Esophagus muscularis mucosa (tissue), 4 donors: Measurements from ENCODE around the gene CEP89. TPM values are rescaled to one million over a fixed set of nuclear protein-coding genes. Genes with fewer than 3 reads are reported as not detected.

ENCODE experiments used
- DNase-seq: peaks from one replicate; pipeline ENCODE4 v3.0.0-alpha.2; 2017; ENCODE audit errors: extremely low spot score
- H3K27ac ChIP-seq, 4 donors: fragments of 200-600 bp; sonication (generic); replicated peaks in 1 of 4; 1 replicate in 3 of 4; 2 replicates in 1 of 4; pipeline ENCODE4 v1.5.1; 2016 to 2019; ENCODE audit warnings: mild to moderate bottlenecking in 1 of 4
- H3K27me3 ChIP-seq, 4 donors: fragments of 200-600 bp; sonication (generic); one replicate each; pipeline versions ENCODE4 v1.5.1 to v1.6.0; 2016 to 2019
- H3K36me3 ChIP-seq, 4 donors: fragments of 200-600 bp; sonication (generic); one replicate each; pipeline ENCODE4 v1.5.1; 2016 to 2019
- H3K4me1 ChIP-seq, 4 donors: fragments of 200-600 bp; sonication (generic); one replicate each; pipeline ENCODE4 v1.5.1; 2016 to 2019
- H3K4me3 ChIP-seq, 4 donors: fragments of 200-600 bp; sonication (generic); 1 replicate in 2 of 4; 2 replicates in 2 of 4; pipeline ENCODE4 v1.5.1; 2016 to 2019; ENCODE audit warnings: mild to moderate bottlenecking in 4 of 4, moderate library complexity in 1 of 4
- H3K9me3 ChIP-seq, 4 donors: fragments of 200-600 bp; sonication (generic); 1 replicate in 3 of 4; 2 replicates in 1 of 4; pipeline ENCODE4 v1.5.1; 2016 to 2019
- EP300 ChIP-seq: sonication (generic); formaldehyde crosslinking; IDR thresholded peaks from one replicate; pipeline ENCODE4 v1.6.1; 2017; ENCODE audit warnings: antibody characterized with exemption
- POLR2A ChIP-seq: fragments of 450-650 bp; IDR thresholded peaks from one replicate; pipeline ENCODE4 v1.6.1; 2017; ENCODE audit warnings: antibody characterized with exemption, moderate library complexity, mild to moderate bottlenecking, low read depth
- POLR2AphosphoS5 ChIP-seq, 2 donors: sonication (generic); formaldehyde crosslinking; IDR thresholded peaks; one replicate each; pipeline ENCODE4 v1.6.1; 2017; ENCODE audit warnings: antibody characterized with exemption in 2 of 2
- WGBS: methylation state at CpG from one replicate; pipeline ENCODE4 v1.1.5; 2018; 5-methylcytosine and 5-hydroxymethylcytosine counted together
- intact Hi-C: fragments of 100-400 bp; cut with DNase I; formaldehyde crosslinking; loops from one replicate; pipeline ENCODE4 v1.15.1; 2023
- total RNA-seq, 4 donors: library from RNA; depleted of rRNA; stranded (reverse); fragments of >200 nt; gene quantifications; one replicate each; pipeline versions ENCODE4 v1.1.0 to v1.2.1, GENCODE V29; 2016
- TF ChIP-seq, protein P1 (sequence below), 3 experiments: fragments of 200-600 bp in 2 of 3; fragments of 450-650 bp in 1 of 3; sonication (generic) in 2 of 3; IDR thresholded peaks; one replicate each; pipeline ENCODE4 v1.5.1; 2017 to 2019; ENCODE audit warnings: antibody characterized with exemption in 3 of 3, mild to moderate bottlenecking in 2 of 3, moderate library complexity in 1 of 3

The CEP89 gene
- total RNA-seq, 4 donors from 2014 or later, result 9.1 to 20.4 (median 18.4) TPM

DNA sequence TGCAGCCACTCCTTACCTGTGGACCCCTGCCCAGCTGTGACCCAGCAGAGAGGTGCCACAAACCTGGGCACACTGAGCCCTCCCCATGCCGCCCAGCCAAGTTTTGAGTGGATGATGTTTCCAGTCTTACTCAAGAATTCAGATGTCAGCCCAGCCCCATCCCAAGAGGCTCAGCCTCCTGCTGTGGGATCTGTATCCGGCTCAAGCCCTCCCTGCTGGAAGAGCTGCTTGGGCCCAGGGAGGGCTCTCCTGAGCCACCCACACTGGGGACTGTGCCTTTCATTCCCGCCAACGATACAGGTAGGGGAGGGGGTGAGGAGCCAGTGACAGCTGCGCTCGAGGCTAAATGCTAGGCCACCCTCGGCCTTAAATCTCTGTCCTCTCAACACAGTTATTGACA is 96.3 kb downstream of the CEP89 start:
- Histone ChIP-seq H3K36me3 (peaks cover 9 to 38% (median 23%) of the 10 kb centered on the region in 4 donors), H3K4me1 (no peaks in the 10 kb centered on the region), H3K27me3 (no peaks in the 10 kb centered on the region), H3K27ac (no peak overlapping the region), H3K4me3 (no peak overlapping the region), H3K9me3 (no peaks in the 10 kb centered on the region)
- no peak for TF ChIP-seq POLR2AphosphoS5 (IDR thresholded peaks at IDR 0.05)
- TF ChIP-seq, protein P1, sequence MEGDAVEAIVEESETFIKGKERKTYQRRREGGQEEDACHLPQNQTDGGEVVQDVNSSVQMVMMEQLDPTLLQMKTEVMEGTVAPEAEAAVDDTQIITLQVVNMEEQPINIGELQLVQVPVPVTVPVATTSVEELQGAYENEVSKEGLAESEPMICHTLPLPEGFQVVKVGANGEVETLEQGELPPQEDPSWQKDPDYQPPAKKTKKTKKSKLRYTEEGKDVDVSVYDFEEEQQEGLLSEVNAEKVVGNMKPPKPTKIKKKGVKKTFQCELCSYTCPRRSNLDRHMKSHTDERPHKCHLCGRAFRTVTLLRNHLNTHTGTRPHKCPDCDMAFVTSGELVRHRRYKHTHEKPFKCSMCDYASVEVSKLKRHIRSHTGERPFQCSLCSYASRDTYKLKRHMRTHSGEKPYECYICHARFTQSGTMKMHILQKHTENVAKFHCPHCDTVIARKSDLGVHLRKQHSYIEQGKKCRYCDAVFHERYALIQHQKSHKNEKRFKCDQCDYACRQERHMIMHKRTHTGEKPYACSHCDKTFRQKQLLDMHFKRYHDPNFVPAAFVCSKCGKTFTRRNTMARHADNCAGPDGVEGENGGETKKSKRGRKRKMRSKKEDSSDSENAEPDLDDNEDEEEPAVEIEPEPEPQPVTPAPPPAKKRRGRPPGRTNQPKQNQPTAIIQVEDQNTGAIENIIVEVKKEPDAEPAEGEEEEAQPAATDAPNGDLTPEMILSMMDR (IDR thresholded peaks at IDR 0.05), result no peak
- no peak for TF ChIP-seq POLR2A
- no peak for TF ChIP-seq EP300
- DNase-seq, result no peak
- WGBS, result 52% methylated on average over 6 of the region's 7 CpGs
- intact Hi-C loops, result no loop called here

DNA sequence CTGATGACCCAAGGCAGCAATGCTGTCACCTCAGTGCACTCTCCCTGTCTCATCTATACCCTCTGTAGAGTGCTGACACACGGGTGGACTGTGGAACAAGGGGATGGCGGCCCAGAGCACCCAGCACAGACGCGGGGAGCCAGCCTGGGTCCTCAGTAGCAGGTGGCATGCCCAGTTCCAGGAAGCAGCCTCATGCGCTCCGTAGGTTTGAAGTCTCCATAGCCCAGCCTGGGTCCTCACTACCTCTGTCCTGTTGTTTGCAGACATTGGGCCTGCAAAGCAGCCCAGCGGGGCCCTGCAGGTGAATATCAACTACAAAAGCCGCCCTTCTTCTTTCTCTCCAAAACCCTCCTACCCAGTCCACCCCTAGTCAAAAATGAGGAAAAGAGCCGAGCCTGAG is 97.2 kb downstream of the CEP89 start:
- Histone ChIP-seq H3K27me3 (no peaks in the 10 kb centered on the region), H3K9me3 (no peaks in the 10 kb centered on the region), H3K36me3 (peaks cover 5 to 29% (median 16%) of the 10 kb centered on the region in 4 donors), H3K27ac (no peak overlapping the region), H3K4me1 (no peaks in the 10 kb centered on the region), H3K4me3 (no peak overlapping the region)
- no peak for DNase-seq
- TF ChIP-seq POLR2AphosphoS5 (IDR thresholded peaks at IDR 0.05) (no peak), POLR2A (no peak), EP300 (no peak)
- TF ChIP-seq, protein P1 (IDR thresholded peaks at IDR 0.05), result no peak
- intact Hi-C loops, result no loop called here
- WGBS, result 83% methylated on average over 8 of the region's 9 CpGs

DNA sequence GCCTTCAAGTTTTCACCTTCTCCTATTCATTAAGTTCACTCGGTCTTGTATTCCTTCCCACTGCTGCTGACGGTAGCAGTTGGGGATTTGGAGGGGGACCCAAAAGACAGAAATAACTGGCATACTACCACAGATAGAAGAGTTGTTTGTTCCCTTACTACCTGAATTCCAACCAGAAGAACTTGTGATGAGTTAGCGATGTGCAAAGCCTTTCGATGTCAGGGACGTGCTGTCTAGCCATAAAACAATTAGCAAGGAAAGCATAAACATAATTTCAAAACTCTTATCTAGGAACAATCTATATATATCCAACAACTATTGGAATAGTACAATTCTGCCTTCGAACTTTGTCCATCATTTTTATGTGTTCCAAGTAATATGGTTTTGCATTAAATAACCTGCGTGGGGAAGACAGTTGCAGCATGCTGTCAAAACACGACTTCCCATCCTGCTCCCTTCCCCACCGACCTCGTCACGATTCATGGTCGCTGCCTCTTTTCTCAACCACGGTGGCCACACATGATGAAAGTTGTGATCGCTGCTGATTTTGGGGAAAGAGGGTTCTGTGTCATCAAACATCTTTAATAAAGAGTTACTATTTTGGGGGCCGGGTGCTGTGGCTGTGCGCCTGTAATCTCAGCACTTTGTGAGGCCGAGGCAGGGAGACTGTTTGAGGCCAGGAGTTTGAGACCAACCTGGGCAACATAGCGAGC is 98.4 kb downstream of the CEP89 start:
- H3K36me3 ChIP-seq, result peaks cover 0 to 17% (median 5%) of the 10 kb centered on the region in 4 donors
- H3K9me3 ChIP-seq, result no peaks in the 10 kb centered on the region
- WGBS, result 82% methylated on average over 18 of the region's 18 CpGs
- TF ChIP-seq, protein P1 (IDR thresholded peaks at IDR 0.05), result no peak
- no peak for TF ChIP-seq POLR2A
- TF ChIP-seq POLR2AphosphoS5 (IDR thresholded peaks at IDR 0.05), result no peak
- TF ChIP-seq EP300, result no peak
- no peaks in the 10 kb centered on the region for H3K4me1 ChIP-seq
- intact Hi-C loops, result no loop called here
- no peak overlapping the region for H3K4me3 ChIP-seq
- no peaks in the 10 kb centered on the region for H3K27me3 ChIP-seq
- DNase-seq, result no peak
- H3K27ac ChIP-seq, result no peak overlapping the region

DNA sequence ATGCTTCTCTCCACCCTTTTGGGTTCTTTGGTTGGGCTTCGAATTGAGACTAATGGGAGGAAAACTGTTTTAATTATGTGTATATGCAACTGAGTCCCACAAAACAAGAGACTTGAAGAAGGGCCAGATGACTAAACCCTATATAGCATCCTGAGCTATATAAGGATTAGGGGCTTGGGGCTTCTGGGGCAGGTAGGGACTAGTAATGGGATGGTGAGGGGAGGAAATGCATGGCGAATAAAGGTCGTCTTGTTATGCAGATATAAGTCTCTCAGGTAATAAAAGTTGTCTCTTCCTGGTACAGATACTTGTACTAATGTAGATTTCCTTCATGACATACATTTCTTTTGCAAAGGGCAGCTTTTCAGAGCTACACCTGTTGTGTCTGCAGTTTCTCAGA is 99.4 kb downstream of the CEP89 start:
- WGBS, result 89% methylated on average over 3 of the region's 3 CpGs
- H3K36me3 ChIP-seq, result peaks cover 0 to 7% (median under 1%) of the 10 kb centered on the region in 4 donors
- H3K27me3 ChIP-seq, result no peaks in the 10 kb centered on the region
- no peak for DNase-seq
- no peak overlapping the region for H3K4me3 ChIP-seq
- H3K9me3 ChIP-seq, result no peaks in the 10 kb centered on the region
- intact Hi-C loops, result no loop called here
- no peak for TF ChIP-seq EP300
- TF ChIP-seq, protein P1 (IDR thresholded peaks at IDR 0.05), result no peak
- TF ChIP-seq POLR2AphosphoS5 (IDR thresholded peaks at IDR 0.05), result no peak
- no peak for TF ChIP-seq POLR2A
- no peak overlapping the region for H3K27ac ChIP-seq
- no peaks in the 10 kb centered on the region for H3K4me1 ChIP-seq
